Fibroblast of skin of right biceps (primary cell): ENCODE results near the gene MZT2A.
"Not testable (repeated sequence)": the region's sequence is repeated elsewhere in the genome, so short reads cannot be mapped to it uniquely, and the experiment has no call there.

Experiments used
- DNase-seq: peaks from one replicate; pipeline ENCODE4 v3.0.0-alpha.2; 2013

MZT2A gene

DNA sequence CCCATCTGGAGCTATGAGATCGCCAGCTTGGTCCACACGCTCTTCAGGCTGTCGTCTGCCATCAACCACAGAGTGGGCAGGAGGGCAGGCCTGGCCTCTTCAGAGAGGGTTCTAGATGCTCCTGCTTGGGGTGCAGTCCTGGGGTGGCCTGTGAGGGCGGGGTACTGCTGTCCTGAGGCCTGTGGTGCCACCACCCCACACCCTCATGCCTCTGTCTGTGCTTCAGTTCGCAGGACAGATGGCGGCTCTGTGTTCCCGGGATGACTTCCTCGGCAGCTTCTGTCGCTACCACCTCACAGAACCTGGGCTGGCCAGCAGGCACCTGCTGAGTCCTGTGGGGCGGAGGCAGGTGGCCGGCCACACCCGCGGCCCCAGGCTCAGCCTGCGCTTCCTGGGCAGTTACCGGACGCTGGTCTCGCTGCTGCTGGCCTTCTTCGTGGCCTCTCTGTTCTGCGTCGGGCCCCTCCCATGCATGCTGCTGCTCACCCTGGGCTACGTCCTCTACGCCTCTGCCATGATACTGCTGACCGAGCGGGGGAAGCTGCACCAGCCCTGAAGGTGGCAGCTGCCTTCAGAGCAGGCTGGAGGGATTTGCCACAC is 27.8 kb upstream of the MZT2A start:
- DNase-seq = not testable (repeated sequence)

DNA sequence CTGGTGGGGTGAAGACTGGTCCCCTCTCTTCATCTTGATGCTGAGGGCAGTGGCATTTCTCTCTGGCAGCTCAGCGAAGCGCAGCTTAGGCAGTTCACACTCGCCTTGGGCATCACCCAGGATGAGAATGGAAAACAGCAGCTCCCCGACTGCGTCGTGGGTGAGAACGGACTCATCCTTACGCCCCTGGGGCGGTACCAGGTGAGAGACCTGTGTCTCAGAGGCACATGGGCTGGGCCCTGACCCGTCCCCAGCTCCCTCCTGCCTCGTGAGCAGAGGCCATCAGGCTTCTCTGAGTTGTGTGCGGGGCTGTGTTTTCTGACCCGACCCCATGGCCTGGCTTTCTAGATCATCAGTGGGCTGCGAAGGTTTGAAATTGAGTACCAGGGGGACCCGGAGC is 27.3 kb upstream of the MZT2A start:
- no peak for DNase-seq

DNA sequence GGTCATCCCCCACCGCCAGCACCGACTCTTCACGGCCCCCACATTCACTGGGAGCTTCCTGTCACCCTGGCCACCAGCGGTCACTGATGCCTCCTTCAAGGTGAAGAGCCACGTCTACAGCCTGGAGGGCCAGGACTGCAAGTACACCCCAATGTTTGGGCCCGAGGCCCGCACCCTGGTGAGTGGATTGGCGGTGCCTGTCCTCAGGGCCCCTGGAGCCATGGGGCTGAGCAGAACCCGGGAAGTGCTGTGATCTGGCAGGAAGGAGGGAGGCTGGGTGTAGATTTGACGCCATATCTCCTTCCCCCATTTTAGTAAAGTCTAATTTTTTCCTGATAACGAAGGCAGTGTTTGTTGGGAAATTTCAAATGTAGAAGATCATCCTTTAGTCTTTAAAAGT is 26.3 kb upstream of the MZT2A start:
- not testable (repeated sequence) for DNase-seq

DNA sequence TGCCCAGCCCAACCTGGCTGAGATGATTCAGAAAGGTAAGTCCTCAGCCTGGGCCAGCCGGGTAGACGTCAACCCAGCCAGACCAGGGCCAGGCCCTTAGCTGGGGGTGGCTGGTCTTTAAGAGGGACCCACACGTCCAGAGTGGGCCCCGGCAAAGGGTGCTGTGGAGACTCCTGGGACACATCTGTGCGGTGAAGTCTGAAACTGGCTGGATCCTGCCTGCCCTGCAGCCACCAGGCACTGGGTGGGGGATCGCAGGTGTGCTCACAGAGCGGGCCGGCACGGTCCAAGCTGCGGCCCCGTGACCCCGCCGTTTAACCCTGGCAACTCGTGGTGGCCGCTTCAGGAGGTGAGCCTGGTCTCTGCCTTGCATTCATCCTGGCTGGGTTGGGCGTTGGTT is 25.7 kb upstream of the MZT2A start:
- DNase-seq = not testable (repeated sequence)

DNA sequence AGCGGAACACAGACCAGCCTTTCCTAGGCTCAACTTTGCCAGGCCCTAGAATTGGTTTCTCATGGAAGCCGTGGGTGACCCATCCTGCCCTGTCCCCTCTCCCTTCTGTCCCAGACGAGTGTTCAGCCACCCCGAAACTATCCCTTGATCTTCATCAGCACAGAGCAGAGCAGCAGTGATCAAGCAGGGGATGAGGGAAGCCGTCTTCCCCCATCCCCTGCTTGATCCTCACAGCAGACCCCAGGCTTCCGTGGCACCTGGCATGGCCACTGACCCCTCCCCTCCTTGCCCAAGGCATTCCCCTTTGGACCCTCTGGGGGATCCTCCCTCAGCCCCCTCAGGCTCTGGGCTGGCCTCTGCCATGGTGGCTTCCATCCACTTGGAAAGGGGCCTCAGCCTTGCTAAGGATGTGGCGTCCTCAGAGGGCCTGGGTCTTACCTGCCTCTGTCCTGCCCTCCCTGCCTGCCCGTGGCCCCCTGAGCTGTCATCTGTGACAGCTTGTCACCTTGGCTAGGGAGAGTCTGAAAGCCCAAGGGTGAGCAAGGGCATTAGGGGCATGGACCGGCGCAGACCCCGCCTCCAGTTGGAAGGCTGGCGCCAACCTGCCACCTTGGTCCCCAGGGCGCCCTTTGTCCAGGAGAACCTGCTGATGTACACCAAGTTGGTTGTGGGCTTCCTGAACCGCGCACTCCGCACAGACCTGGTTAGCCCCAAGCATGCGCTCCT is 25.1 kb upstream of the MZT2A start:
- no peak for DNase-seq

DNA sequence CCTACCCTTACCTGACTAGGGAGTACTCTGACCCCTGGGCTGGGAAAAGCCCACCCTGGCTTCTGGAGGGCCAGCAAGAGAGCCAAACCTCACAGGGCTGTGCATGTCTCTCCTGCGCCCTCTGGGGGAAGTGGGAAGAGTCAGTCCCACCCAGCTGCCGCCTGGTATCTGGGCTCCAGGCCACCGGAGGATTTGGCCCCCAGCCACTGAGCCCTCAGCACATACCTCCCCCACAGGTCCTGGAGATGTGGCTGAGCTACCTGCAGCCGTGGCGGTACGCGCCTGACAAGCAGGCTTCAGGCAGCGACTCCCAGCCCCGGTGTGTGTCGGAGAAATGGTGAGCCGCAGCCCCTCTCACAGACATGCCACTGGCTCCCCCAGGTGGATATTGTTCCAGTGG is 24.4 kb upstream of the MZT2A start:
- DNase-seq = peak; percentile 16

DNA sequence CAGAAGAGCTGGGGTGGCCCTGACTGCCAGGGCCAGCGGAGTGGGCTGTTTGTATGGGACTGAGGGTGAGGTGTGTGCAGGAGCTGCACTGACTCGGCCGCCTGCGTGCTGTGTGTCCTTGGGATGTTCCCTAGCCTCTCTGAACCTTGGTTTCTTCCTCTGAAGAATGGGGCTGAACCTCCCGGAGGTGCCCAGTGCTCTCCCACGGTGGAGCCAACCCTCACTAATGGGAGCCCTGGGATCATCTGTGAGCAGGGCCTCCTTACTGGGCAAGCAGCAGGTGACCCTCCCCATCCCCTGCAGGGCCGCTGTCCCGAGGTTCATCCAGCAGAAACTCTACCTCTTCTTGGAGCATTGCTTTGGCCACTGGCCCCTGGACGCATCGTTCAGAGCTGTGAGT is 23.8 kb upstream of the MZT2A start:
- DNase-seq = no peak

DNA sequence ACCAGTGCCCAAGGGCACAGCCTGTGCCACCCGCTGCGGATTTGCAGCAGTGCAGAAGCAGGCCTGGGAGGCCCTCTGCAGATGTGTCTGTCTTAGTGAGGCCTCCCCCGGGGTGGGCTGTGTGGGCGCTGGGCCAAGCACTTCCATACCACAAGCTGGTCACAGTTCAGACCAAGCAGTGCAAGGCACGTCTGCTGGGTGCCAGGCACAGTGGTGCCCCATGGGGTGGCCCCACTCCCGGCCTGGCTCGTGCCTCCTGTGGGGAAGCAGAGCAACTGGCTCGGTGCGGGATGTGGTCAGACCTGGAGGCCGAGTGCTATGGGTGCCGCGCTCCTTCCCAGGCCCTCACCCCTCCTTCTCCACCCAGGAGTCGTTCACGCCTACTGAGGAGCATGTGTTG is 23.0 kb upstream of the MZT2A start:
- DNase-seq = not testable (repeated sequence)

DNA sequence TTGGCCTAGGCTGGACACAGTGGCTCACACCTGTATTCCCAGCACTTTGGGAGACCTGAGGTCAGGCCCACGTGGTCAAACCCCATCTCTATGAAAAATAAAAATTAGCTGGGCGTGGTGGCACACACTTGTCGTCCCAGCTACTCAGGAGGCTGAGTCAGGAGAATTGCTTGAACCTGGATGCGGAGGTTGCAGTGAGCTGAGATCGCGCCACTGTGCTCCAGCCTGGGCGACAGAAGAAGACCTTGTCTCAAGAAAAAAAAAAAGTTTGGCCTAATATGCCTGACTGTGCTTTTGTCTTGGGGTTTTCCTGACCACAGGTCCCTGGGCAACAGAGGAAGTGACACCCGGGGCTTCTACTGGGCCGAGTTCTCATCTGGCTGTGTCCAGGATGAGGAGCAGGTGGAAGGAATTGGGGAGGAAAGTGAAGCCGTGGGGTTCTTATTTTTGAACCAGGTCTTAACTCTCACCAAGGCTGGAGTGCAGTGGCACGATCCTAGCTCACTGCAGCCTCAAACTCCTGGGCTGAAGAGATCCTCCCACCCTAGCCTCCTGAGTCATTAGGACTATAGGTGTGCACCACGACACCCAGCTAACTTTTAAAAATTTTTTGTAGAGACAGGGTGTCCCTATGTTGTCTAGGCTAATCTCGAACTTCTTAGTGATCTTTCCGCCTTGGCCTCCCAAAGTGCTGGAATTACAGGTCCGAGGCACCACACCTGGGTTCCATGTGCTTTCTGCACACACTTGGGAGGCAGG is 22.4 kb upstream of the MZT2A start:
- DNase-seq = not testable (repeated sequence)

DNA sequence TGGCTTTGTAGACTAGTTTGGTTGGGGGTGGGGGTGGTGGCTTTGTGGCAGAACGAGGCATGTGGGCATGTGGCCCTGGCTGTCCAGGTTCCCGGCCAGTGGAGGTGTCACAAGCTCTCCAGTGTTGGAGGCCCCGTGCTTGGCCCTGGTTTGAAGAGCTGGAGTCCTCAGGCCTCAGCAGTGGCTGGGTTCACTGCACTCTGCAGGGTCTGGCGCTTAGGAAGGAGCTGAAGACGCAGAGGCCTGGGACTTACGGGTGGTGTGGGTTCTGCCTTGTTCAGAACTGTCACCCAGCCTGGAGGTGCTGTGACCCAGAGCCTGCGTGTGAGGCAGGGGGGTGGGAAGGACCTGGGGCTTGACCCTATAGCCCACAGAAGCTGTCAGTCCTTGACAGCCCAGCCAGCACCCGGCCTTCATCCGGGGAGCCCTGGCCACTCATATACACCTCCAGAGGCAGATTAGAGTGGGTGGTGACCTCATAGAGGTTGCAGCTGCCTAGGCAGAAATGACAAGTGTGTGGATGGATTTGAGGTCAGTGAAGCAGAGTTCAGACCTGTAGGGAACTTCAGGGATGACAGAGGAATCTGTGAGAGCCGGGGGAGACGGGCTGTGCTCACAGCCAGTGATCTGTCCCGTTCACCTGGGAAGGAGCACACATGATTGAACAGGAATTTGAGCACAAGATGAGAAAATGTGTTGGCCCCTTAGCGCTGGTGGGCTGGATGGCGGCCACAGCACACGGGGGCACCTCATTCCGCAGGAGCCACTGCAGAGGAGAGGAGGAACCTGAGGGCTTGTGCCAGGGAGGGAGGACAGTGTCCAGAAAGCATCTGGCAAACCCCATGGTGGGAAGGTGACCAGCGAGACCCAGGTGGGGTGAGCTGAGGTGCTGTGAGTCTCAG is 20.0 kb upstream of the MZT2A start:
- not testable (repeated sequence) for DNase-seq

DNA sequence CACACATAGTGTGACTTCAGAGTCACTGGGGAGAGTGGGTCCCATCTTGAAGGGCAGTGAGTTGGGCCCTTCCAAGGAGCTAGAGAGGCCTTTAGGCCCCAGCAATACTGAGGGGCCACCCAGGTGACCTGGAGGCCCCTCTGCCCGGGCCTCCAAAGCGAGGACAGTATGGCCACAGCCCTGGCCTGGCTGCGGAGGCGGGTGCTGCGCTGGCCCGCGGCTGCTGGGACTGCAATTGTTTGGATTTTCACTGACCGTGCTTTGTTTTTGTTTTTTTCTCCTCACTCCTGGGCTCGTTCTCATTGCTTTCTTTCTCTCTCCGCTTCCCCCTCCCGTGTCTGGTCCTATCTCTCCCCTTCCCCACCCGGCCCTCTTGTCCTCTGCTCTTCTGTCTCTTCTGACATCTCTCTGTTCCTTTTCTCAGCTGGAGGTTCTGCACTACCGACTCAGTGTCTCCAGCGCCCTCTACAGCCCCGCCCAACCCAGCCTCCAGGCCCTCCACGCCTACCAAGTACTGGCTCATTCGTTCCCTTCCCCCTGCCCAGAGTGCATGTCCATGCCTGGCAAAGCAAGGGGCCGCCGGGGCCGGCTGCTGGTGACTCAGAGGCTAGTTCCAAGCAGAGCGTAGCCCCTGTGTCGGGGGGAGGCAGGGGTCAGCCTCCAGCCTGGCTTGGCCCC is 19.2 kb upstream of the MZT2A start:
- DNase-seq = not testable (repeated sequence)

DNA sequence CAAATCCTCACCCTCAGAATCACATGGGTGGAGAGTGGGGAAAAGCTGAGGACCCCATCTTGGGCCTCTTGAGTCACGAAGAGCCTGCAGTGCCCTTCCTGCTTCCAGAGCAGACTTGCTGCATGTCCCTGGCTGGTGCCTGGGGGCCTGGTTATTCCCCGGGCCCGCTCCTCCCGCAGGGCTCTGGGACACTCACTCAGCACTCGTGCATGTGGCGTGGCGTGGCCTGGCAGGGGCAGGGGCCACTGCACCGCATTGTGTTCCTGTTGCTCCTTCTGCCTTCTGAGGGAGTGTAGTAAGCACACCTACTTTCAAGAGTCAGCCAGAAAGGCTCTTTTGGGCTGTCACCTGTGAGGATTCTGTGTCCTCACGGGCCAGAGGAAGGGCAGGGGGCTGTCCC is 17.4 kb upstream of the MZT2A start:
- no peak for DNase-seq

DNA sequence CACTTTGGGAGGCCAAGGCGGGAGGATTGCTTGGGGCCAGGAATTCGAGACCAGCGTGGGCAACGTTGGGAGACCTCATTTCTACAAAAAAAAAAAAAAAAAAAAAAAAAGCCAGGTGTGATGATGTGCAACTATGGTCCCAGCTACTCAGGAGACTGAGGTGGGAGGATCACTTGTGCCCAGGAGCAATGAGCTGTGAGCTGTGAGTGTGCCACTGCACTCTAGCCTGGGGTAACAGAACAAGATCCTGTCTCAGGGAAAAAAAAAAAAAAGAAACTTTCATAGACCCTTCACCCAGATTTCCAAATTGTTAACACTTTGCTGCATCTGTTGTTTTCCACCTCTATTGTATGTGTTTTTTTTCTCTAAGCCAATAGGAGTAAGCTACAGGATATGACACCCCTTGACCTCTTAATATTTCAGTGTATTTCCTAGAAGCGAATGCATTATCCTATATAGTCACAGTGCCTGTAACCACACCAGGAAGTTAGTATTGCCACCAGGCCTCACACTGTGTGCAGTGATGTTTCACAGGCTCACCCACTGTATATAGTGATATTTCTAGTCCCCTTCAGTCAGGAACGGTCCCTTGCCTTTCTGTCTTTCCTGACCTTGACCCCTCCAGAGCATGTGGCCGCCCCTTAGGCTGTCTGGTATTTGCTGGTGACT is 12.0 kb upstream of the MZT2A start:
- not testable (repeated sequence) for DNase-seq

DNA sequence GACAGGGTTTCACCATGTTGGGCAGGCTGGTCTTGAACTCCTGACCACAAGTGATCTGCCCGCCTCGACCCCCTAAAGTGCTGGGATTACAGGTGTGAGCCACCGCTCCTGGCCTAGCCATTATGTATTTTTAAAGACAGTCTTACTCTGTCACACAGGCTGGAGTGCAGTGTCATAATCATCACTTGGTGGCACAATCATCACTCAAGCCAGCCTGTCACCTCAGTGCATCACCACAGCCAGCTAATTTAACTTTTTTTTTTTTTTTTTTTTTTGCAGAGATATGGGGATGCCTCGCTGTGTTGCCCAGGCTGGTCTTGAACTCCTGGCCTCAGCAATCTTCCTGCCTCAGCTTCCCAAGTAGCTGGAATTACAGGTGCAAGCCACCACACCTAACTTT is 11.4 kb upstream of the MZT2A start:
- DNase-seq = not testable (repeated sequence)

DNA sequence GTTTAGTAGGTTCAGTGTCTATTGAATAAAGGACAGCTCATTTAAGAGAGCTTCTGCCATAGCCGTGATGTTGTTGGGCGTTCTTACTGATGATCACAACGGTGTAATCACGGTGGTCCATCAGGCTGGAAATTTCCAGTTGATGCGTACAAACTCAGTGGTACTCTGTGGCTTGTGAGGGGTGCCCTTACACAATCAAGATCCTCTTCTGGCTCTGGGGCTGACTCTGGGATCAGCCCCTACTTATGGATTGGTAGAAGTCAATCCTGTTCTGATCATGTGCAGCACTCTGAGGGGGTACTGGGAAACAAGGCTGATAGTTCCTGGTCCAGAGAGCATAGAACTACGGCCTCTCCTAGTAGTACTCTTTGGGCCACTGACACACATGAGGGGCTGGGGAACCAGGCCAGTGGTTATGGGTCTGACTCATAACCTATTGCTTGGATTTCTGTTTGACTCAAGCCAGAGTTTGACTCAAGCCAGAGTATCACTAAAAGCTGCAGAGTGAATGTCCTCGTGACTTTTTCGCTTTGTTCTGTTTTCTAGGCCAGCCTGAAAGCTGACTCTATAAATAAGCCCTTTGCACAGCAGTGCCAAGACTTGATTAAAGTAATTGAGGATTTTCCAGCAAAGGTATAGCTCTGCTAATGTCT is 6.2 kb upstream of the MZT2A start:
- DNase-seq = peak; percentile 28

DNA sequence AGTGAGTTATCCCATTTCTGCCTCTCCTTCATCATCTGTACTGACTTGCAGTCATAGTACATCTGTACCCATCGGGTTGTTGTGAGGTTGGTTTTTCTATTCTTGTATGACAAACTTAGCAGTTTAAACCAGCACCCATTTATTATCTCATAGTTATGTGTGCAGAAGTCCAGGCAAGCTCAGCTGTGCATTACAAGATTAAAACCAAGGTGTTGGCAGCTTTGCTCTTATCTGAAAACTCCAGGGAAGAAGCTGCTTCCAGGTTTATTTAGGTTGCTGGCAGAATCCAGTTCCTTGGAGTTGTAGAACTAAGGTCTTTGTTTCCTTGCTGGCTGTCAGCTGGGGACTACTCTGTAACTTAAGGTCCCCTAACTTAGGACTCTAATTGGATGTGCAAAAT is 3.3 kb upstream of the MZT2A start:
- not testable (repeated sequence) for DNase-seq

DNA sequence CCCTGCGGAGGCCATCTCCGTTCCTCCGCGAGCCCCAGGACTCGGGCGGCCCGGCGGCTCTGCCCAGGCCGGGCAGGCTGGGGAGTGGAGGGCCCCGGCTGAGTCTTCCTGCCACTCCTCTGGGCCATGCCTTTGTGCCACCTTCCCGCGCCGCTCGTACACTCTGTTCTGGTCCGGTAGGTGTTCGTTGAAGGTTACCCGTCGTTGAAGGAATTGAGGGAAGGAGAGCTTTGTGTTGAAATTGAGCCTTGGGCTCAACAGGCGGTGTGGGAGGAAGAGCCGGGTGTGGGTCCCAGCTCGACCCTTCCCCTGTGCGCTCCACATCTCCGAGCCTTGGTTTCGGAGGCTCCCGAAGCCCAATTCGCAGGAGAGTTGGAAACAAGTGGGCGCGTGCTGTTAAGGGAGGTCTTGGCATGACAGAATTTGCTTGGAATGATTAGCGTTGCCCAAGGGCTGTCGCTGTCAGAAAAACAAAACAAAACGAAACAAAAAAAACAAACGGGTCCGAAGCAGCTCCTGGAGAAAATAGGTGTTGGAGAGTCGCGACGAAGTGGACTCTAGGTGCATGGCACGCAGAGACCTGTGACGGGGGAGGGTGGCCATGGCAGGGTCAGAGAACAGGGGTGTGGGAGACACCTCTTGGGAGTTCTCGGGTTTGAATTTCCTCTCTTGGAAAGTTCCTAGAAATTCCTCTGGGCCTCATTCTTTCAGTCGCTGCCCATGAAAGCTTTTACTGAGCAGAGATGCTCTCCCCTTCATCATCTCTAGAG is 1.2 kb upstream of the MZT2A start:
- DNase-seq = peak; percentile 6

DNA sequence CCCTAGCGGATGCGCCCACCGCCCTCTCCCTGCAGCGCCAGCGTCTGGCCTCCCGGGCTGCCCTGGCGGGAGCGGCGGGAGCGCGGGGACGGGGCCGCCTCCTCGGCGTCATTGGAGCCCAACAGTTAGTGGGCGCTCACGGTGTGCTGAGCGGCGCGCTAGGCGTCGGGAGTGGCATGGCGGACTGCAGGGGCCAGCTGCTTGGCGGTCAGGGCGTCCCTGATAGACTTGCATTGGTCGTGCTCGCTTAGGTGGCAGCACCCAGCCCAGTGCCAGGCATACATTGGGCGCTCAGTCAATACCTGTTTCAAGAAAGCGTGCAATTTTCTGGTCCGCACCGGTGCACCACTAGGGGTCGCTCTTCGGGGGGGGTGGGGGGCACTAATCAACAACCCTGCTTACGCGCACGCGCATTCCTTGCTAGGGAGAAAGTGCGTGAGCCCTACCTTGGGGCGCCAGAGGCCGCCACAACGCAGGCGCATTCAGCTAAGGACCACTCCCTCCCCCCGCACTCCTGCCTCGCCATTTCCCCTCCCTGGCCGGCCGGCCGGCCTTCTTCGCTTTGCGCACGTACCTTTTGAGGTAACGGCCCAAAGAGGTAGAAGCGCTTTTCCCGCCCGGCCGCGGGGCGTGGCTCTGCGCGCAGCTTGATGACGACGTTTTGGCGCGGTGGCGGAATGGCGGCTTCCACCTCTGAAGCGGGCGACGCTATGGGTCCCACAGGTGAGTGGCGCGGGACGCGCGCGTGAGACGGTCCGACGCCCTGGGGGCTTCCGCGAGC is 411 bp upstream of the MZT2A start:
- peak; percentile 94 for DNase-seq

DNA sequence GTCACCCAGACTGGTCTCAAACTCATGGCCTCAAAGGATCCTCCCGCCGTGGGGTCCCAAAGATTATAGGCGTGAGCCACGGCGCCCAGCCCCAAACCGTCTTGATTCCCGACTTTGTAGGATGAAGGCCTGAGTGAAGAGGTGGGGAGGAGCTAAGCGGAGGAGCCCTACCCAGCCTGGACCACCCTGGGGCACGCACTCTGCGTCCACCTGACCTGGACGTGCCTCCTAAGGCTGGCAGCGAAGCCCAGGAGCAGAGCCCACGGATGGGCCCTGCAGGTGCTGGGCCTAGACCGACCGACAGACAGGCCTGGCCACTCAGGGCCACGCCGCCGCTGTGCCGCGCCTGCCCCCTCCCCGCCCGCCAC is 744 bp downstream of the MZT2A start:
- peak; percentile 7 for DNase-seq
